Measurements from ENCODE around the gene C19orf67.

C19orf67 gene

DNA sequence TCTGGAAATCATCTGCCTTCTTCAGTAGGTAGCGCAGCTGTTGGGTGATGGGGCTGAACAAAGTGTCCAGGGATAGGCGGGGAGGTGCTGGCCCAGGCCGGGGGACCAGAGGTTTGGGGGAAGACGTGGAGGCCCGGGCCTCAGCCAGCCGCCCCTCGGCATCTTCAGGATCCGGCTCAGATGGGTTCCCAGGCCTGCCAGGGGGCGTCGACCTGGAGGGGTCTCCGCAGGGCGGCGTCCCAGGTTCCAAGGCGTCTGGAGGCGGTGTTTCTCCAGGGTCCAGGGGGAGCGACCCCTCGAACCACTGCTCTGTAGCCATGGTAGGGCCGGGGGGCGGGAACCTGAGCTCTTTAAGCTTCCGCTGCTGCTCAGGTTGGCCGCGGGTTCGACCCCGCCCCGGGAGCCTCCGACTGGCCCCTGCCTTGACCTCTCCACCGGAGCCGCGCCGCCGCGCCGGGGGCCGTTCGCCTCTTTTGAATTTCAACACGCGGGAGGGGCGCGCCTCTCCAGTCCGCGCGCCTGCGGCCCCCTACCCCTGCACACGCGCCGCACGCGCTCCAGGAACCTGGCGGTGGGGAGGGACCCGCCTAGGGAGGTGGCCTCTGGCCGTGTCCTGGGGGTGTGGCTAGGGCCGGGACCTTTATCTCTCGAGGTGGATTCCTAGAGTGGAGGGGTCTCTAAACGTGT, at the start of gene C19orf67:
Gene C19orf67 (minus strand): TSS at position 475 of the 687 bp plus-strand sequence. CDS start 156 bp downstream, at position 319.
- FAIRE-seq = no peak

DNA sequence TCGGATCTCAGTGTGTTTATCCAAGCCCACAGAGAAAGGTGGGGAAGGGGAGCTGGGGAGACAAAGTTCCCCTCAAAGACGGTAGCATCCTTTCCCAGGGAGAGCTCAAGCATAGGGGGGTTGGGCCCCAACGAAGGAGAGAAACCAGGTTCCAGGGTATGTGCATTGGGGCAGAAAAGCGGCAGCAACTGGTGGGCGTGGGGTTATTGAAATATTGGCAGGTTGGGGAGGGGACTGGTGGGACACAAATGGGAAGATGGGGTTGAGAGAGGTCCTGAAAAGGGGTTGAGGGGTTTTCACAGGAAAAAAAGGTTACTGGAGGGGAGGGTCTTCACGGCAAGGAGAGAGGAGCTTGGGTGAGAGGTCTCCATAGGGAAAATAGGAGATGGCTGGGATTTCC, 49.8 kb upstream of the C19orf67 start:
- FAIRE-seq = no peak

DNA sequence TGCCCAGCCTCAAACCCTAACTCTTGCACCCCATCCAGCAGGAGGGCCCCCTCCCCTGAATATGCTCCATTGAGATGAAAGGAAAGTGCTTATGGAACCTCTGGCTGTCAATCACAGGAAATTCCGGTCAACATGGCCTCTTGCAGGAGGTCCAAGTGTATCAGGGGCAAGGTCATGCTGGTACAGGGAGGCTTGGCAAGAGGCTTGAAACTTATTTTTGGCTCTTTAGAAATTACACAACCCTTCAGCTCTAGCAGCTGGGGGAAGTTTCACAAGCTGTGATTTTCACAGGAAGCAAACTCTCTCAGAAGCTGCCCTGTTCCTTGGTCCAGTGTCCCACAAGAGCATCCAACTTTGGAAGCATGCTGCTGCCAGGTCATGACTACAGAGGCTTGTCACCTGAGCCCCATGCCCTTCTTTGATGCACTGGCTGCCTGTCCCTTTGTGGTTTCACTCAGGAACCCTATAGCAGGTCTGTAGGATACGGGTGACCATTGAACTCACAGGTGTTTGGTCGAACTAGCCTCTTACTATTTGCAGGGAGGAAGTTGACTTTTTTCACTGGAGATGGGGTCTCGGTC, 42.4 kb upstream of the C19orf67 start:
- no peak for FAIRE-seq

DNA sequence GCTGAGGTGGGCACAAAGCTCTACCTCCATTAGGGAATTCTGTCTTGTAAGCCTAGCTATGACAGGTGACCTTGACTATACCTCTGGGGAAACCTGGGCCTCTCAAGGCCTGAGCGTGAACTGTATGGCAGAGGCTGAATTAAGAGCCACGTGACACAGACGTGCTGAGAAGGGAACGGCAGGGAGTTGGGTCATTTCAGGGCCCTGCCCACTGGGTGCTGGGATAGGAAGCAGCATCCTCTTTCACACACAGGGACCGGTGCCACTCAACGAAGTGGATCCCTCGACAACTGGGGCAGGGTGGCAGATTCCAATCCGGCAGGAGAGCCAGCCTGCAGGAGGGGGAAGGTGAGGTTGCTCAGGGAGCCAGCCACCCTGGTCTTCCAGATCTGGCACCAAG, 41.6 kb upstream of the C19orf67 start:
- FAIRE-seq = no peak

DNA sequence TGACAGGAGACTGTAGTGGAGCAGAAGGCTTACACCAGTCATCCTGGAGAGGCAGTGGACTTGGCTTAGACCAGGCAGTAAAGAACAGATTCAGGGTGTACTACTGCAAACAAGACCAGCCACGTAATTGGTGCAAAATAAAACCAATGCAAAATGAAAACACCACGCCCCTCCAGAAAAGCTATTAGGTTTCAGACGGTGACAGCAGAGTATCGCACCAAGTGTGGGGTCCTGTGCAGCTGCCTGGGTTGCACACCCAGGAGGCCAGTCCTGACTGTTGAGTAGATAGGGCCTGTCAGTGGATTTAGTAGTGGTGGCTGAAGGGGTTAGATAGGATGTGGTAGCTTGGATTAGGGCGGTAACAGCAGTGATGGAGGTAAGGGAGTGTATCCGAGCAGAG, 37.3 kb upstream of the C19orf67 start:
- FAIRE-seq = no peak

DNA sequence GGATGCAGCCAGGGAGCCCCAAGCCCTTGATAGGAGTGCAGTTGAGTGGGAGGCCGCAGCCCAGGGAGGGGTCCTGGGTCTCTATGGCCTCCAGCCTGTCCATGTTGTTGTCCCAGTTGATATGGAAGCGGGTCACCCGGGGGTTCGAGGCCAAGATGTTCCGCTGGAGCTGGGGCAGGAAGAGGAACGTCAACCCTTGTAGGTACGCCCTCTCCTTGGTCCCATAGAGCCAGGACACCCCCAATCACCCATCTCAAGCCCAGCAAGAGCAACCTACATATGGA, 34.9 kb upstream of the C19orf67 start:
- FAIRE-seq = no peak

DNA sequence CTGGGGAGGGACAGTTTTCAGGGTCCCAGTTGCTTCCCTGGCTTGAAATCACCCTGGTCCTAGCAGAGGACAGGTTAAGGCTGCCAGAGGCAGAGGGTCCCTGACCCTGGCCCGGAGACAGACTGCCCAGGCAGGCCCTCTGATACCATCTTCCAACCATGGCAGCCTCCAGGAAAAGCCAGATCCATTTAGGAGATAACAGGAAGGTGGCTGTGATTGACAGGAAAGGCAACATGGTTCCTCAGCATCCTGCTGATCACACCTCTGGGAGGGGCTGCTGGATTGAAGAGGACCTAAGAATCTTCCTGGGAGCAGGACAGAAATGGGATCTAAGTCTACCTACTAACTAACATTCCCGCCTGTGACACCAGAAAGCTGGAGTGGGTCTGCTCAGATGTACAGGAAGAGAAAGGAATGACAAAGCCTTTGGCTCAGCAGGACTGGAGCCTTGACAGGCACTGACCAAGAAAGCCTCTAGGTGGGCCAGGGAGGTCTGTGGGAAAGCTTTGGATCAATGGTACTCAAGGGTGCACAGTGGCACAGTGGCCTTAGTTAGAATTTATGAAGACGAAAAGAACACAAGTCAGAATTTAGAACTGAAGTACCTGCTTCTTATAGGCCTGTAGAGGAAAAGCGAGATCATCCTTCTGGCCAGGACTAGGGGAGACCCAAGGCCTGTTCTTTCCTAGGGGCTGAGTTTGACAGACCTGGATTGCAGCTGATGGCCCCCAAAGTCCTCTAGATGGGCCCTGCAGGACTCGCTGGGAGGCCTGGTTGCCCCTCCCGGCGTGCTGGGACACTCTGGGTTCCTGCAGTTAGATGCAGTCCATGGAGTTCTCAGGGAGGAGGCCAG, 34.3 kb upstream of the C19orf67 start:
- FAIRE-seq = no peak

DNA sequence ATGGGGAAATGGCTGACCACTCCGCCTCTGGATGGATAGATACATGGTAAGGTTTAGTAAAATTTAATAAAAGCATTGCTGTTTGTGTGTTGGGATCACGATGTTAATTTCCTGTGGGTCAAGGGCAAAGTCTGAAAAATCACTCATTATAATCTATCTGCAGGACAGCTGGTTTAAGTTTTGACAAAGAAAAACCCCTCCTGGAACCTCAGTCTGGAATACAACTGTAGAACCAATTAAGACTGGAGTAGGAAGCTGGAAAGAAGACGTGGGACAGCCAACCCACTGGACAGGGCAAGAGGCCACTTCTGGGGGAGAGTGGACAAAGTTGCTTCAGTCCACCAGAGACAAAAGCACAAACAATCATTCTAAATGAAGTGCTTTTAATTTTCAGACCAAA, 33.6 kb upstream of the C19orf67 start:
- no peak for FAIRE-seq

DNA sequence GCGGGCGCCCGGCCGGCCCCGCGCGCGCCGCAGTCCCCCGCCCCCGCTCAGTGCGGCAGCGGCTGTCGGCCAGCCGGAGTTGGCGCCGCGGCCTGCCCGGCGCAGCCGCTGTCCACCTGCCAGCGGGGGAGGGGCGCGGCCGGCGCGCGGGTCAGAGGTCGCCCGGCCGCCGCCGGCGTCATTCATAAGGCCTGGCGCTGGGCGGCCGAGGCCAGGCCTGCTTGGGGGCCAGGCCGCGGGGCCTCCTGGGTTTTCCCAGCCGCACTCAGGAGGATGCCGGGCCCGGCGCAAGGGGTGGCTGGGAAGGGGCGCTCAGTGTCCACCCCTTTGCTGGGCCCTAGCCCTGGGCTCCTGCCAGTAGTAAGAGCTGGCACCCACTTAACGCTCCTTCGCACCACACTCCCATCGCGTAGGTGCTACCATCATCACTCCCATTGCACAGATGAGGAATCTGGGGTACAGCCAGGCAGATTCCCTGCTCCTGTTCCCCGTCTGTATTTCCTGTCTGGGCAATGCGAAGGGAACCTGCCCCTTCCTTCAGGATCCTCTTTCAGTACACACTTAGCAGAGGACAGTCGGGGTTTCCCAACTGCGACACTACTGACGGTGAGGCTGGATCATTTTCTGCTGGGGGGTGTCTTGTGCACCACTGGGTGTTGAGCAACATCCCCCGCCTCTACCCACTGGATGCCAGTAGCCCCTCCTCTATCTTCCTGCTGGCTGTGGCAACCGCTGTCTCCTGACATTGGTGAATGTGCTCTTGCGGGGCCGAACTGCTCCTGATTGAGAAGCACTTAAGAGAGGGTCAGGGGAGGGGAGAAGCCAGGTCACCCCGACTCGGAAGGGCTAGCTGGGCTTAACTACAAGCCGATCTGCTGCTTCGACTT, 32.8 kb upstream of the C19orf67 start:
- no peak for FAIRE-seq

DNA sequence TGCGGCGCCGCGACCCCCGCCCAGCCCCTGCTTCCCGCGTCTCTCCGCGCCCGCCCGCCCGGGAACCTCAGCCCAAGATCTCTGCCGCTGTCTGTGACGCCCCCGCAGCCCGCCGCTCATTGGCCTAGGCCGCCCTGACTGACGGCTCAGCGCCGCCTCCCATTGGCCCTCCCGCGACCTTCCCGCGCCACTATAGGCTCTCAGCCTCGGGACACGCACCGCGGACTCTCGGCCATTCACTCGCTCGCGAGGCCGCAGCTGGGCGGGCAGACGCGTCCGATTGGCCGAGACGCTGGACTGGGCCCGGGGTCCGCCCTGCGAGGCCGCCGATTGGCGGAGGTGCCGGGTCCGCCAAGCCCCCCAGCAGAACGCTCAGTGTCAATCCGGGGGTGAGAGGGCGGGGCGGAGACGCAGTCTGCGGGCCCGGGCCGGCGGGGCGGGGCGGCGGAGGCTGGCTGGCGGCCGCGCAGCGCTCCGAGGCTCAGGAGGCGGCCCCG, 32.1 kb upstream of the C19orf67 start, which contains the start of gene PRKACA:
Gene PRKACA (minus strand): TSS at position 95 of the 497 bp plus-strand sequence. CDS start 215 bp downstream, outside the sequence.
- FAIRE-seq = no peak

DNA sequence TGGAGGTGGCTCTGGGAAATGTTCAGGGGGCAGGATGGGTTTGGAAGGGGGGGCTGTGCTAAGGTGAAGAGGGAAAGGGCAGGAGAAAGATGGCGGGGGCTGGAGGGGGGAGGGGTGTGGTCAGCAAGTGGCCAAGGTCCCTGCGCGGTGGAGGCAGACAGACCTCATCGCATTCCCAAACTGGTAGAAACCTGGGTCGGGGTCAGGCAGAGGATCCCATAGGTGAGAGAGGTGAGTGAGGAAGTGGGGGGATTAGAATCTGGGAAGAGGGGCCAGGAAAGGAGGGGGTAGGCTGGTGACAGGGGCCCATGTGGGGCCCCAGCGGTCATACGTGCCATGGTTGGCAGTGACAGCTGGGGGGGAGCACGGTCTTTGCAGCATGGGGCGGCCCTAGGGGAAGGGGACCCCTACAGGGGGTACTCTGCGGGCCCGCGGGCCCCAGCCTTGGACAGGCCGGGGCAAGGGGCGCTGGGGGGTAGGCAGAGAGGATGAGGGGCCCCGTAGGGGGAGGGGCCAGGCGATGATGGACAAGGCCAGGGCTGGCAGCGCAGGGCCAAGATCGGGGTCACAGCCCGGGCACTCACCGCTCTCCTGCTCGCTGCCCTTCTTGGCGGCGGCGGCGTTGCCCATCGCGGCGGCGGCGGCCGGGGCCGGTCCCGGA, 31.5 kb upstream of the C19orf67 start:
- FAIRE-seq = no peak

DNA sequence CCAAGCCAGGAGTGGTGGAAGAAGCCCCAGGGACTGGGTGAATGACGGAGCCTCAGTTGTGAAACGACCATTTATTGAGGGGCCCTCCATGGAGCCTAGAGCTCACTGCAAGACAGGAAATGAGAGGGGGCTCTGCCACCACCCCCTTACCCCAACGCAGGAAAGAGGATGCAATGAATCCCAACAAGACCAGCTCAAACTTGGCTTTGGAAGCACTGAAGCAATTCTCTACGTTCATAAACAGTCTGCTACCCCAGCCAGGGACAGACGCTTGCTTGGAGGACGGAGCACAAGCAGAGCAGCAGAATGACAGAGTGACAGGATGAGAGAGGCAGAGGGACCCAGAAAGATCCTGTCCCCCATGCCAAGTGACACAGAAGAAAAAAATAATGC, 30.9 kb upstream of the C19orf67 start:
- no peak for FAIRE-seq

DNA sequence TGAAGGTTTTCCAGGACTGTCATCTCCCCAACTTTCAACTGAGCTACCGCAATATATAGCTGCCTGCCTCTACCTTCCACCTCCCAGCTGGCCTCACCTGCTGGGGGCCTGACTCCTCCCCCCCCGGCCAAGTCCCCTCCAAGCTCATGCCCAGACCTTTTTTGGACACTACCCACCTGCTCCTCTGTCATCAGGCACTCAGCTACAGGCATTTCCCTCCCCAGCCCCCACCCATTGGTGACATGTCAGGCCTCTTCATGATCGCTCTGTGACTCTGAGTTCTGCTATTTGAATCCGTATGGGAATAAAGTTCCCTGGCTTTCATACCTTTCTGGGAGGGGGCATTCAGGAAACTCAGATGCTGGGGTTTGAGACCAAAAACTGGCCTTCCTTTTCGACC, 30.2 kb upstream of the C19orf67 start:
- no peak for FAIRE-seq

DNA sequence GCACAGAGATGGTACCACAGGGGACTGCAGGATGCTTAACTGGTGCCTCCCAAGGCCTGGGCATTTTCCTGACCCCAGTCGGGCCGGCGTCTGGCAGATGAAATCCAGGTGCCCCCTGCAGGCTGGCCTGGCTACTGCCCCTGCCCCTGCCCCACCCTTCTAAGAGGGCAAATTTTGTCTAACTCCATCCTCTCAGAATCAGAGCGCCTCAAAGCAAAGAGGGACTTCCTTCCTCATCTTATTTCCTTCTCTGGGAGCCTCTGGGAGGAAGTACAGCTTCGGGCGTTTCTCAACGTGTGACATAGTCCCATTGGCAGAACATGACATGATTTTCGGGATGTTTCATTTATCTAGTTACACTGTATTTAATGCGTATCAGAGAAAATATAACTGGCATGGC, 29.3 kb upstream of the C19orf67 start:
- FAIRE-seq = no peak

DNA sequence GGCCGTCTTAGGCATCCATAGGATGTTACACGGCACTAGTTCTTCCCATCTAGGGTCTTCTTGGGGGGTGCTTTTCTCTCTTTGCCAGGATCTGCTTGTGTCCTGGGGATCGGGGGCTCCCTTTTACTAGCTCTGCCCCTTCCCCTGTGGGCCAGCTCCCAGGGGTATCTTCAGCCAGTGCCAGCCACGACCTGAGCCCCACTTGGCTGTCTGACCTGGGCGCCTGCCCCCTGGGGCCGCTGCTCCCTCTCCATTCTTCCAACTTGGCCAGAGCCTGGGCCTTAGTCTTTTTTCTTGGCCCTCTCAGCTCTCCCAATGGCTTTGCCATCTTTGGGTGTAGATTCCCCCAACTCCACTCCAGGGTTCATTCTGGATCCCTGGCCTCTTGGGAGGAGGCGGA, 28.9 kb upstream of the C19orf67 start:
- no peak for FAIRE-seq

DNA sequence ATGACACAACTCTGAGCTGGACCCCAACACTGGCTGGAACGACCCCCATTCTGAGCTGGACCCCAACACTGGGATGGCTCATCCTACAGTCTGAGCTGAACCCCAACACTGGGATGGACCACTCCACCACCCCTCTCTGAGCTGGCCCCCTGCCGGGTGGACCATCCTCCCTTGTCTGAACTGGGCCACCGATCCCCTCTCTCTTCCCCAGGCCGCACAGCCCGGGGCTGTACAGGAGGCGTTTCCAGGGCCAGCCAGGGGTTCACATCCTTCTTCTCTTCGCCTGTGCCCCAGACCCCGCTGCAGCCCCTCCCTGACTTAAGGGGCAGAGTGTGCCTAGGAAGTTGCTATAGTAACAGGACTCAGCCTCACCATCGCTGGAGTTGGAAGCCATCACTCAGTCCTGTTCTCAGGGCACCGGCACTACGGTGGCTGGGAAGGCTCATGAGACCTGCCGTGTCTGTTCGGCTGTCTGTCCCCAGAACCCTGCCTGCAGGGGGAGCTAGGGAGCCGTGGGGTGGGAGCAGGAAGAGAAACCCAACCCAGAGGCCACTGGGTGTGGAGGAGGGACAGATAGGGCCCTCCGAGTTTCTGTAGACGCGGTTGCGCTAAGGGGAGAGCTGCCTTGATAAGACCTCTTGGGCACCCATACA, 28.3 kb upstream of the C19orf67 start:
- FAIRE-seq = no peak

DNA sequence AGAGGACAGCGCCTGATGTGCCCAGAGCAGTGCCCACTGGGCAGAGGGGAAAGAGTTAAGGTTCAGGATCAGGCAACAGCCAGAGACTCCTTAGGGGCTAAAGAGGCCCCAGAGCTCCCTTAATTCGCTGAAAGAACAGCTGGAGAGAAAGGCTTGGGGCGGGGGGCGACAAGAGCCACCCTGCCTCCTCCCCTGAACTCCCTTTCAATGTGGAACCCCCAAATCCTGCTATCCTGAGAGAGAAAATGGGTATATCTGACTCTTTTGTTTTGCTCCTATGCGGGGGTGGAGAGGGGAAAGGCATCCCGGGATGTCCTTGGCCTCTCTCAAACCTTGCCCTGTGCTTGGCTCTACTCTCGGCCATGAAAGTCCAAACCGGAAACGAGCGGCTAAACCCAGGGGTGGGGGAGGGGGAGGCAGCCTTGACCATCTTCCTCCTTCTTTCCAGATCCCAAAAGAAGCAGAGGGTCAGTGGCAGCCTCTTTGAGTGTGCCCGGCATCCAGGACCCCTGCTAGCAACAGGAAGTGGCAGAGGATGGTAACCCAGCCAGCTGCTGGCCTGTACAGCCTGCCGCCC, 27.3 kb upstream of the C19orf67 start:
- FAIRE-seq = no peak

DNA sequence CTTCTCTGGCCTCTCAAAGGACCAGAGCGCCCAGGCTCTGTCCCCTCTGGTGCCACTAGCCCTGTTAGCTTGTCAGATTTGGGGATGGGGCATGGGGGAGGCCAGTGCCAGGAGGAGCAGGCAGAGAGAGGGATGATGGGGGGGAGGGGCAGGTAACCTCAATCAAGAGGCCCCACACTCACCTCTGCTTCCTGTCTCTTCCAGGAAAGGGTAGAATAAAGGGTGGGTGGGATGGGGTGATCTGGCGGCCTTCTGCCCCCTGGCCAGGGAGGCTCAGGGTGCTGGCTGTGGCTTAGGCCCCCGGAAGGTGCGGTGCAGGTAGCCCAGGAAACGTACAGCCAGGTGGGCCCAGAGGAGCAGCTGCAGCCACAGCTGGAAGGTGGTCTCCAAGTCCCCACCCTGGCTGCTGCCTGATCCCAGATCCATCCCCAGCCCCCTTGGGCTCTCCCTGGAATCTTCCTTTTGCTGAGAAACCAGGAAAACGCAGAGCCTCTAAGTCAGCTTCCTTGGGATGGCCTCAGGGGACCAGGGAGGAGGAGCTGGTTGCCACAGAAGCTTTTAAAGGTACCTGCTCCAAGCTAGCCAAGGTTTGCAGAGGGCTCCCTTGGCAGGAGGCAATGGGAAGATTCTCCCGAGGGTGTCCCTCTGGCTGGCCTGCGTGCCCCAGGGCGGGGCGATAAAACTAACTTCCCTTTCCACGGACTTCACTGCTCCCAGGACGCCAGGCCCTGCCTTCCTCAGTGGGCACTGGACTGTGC, 26.6 kb upstream of the C19orf67 start:
- FAIRE-seq = no peak

DNA sequence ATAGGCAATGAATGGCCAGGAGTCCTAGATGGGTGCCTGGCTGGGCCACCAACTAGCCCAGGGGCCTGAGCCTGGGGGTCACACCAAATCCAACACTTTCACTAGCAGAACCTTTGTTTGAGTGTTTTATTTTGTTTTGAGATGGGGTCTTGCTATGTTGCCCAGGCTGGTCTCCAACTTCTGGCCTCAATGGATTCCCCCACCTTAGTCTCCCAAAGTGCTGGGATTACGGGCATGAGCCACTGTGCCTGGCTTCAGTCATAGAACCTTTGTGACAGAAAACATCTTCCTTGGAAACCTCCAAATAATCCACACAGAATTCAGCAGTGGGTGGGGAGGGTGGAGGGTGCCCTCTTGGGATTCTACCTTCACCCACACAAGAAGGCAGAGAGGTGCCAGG, 25.9 kb upstream of the C19orf67 start:
- no peak for FAIRE-seq

DNA sequence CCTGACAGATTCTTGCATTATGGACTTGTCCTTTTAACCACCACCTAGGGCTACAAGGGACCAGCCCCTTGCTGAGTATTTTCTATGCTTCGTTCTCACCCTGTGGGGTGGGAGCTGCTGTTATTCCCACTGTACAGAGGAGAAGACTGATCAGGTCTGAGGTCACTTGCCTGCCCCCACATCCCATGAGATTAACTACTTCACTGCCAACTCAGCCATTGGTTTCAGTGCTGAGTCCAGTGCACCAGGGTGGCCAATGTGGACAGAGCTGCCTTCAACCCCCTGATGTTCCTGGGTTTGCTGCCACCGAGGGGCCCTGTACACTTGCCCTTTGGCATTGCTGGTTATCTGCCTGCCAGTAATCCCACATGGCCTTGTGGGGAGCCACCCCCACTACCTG, 25.1 kb upstream of the C19orf67 start:
- FAIRE-seq = no peak
